NCI-H526 (cell line): ENCODE results near the gene TCP11L2.
A peak's percentile ranks its signal among the peaks of the same experiment; 100 is the strongest.

Experiments
- DNase-seq, 2 experiments: peaks; one replicate each; lab custom pipeline; 2025; lab: John Stamatoyannopoulos, UW

Gene TCP11L2

DNA sequence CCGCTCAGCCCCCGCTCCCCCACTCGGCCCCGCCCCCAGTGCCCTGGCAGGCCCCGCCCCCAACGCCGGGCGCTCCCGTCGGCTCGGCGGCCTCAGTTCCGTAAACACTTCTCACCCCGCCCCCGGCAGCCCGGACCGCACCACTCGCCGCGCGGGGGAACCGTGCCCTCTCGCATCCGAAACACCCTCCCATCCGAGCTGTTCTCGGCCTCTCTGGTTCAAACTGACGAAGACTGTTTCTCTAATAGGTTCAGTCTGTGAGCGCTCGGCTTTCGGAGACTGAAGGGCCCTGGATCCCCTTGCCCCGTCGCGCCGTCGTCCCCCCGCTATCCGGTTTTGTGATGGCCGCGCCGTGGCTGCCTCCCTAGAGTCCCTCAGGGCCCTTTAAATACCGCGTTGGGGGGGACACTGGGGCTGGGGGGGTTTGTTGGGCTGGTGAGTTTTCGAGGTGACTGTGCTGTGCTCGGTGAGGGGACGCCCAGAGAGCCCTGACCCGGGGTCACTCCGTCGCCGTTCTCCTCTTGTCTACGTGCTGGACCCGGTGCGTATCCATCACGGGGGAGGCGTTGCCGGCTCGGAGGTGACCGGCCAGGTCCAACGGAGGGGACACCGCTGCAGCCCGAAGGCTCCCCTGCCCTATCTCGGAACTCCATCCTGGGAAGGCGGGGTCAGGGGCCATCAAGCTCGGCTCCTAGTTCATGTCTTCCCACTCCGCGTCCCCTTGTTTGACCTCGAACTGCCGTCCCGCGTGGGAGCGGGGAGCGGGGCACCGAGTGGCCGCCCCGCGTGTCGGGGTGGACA lies at the start of gene TCP11L2:
TCP11L2 (plus strand) TSS at position 333 of the 801 bp plus-strand sequence. CDS start 8,343 bp downstream, outside the sequence.
- DNase-seq: peak in 1 of 2 experiments; percentile 83

DNA sequence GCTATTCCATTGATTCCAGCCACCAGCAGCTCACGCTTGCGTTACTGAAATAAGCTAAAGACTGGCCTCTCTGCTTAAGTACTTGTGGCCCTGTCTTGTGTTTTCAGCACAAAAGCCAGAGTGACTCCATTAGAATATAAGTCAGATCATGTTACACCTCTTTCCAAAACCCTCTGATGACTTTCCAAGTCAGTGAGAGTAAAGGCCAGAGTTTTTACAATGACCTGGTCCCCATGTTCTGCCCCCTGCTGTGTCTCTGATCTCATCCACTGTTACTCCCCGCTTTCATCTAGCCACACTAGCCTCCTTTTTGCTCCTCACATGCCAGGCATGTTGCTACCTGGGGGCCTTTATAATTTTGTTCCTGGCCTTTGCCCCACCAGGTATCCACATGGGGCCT lies 47.8 kb upstream of the TCP11L2 start:
- no peak for DNase-seq

GRCh38 chr12:106255493-106255892 lies 47.0 kb upstream of the TCP11L2 start:
- DNase-seq: no peak

GRCh38 chr12:106255952-106256351 lies 46.6 kb upstream of the TCP11L2 start:
- DNase-seq: no peak

- no peak for DNase-seq
These were observed 46.0 kb upstream of the TCP11L2 start for GRCh38 chr12:106256524-106256923.

DNA sequence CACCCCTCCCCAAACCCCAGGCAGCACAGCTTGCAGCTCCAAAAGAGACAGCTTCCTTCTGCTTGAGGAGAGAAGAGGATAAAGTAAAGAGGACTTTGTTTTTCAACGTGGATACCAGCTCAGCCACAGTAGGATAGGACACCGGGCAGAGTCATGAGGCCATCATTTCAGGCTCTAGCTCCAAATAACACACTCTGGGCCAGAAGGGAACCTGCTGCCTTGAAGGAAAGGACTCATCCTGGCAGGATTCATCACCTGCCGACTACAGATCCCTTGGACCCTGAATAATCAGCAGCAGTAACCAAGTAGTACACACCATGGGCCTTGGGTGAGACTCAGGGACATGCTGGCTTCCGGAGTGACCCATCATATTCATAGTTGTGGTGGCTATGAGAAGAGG lies 44.3 kb upstream of the TCP11L2 start:
- no peak for DNase-seq

DNA sequence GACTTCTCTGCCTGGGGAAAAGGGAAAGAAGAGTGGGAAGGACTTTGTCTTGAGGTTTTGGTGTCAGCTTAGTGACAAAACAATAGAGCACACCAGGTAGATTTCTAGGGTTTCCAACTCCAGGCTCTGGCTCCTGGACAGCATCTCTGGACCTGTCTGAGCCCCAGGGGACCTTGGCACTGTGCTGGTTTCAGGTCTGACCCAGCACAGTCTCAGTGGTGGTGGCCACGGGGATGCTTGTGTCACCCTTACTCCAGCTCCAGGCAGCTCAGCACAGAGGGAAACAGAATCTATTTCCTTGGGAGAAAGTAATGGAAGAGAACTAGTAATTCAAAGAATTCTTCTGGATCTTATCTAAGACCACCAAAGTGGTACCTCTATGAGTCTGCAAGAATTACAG lies 43.6 kb upstream of the TCP11L2 start:
- DNase-seq: no peak

DNA sequence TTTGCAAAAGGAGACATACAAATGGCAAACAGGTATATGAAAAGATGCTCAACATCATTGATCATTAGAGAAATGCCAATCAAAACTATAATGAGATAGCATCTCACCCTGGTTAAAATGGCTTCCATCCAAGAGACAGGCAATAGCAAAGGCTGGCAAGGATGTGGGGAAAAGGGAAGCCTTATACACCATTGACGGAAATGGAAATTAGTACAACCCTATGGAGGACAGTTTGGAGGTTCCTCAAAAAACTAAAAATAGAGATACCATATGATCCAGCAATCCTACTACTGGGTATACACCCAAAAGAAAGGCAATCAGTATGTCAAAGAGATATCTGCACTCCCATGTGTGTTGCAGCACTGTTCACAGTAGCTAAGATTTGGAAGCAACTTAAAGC lies 37.4 kb upstream of the TCP11L2 start:
- DNase-seq: no peak

DNA sequence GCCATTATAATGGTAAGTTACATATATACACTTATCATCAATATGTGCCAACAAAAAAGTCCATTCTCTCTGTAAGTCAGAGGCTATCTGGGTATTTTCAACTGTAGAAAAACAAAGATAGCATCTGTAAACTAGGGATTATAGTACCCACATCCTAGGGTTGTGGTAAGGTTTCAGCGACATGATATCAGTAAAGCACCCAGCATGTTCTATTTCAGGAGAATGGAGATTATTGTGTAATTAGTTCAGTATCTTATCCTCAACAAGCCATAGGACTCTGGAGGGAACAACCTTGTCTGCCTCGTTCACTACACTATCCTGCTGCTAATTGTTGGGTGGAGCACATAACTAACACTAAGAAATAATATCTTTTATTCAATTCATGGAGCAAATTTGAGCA lies 35.0 kb upstream of the TCP11L2 start:
- no peak for DNase-seq

DNA sequence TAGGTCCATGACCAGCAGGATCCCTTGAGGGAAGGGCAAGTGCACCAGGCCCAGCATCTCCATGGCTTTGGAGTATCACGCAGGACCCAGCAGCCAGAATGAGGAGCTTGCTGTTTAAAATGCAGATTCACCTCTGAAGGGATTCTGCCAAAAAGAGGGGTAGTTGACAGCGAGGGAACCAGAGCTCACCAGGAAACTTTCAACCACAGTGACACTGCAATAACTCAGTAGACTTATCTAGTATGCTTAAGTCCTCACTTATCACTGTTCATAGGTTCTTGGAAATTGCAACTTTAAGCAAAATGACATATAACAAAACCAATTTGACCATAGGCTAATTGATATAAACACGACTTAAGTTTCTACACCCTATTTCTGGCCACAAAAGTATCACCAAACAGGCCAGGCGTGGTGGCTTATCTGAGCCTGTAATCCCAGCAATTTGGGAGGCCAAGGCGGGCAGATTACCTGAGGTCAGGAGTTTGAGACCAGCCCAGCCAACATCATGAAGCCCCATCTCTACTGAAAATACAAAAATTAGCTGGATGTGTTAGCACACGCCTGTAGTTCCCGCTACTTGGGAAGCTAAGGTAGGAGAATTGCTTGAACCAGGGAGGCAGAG lies 33.3 kb upstream of the TCP11L2 start:
- DNase-seq: no peak

DNA sequence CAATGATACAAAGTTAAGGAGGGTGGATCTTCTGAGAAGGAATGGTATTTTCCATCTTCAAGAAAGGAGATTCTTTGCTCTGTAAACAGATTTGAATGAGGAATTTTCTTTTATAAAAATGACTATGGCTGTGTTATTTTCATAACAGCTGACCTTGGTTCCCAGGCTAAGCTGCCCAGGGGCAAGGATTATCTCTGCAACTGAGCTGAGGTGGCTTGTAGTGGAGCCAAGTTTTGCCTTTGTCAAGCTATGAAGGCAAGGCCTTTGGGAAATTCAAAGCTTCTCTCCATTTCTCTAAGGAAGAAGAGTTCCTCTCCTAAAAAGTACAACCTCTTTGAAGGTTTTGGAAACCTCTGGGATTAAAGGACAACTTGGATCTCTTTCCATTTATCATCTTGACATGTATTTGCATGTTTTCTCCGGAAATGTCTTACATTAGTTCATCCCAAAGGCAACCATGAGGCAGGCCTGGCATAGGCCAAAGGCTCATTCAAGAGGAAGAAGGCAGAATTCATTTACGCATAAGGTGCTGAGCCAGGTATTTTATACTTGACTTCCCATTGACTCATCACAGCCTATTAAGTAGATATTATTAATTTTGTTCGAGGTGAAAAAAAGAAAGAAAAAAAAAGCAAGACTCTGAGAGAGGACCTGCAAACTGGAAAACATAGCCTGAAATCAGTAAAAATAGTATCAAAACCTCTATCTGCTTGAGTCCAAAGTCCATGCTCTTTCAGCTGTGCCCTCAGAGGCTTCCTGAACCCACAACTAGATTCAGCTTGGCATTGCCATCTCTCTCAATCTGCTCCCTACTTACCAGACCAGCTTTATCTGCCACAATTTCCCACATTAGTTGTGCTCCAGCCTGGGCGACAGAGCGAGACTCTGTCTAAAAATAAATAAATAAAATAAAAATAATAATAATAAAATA lies 30.7 kb upstream of the TCP11L2 start:
- DNase-seq: no peak

DNA sequence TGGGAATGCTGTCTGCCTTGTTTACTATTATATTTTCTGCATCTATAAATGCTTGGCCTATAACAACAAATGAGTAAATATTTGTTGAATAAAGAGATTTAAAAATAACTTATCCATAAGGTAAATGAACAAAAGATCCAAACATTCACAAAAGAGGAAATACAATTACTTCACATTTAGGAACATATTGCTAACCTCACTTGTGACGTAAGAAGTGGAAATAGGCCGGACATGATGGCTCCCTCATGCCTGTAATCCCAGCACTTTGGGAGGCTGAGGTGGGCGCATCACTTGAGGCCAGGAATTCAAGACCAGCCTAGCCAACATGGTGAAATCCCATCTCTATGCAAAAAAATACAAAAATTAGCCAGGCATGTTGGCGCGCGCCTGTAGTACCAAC lies 29.0 kb upstream of the TCP11L2 start:
- DNase-seq: no peak

DNA sequence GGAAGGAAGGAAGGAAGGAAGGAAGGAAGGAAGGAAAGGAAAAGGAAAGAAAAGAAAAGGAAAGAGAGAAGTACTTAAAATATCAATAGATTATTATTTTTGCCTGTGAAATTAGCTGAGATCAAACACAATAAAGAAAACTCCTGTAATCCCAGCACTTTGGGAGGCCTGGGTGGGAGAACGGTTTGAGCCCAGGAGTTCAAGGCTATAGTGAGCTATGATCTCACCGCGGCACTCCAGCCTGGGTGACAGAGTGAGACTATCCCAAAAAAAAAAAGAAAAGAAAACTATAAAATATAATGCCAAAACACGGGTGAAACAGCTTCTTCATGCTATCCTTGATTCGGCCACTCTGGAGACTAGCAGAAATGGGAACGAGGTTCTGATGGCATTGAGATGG lies 28.5 kb upstream of the TCP11L2 start:
- DNase-seq: no peak

- no peak for DNase-seq
These were observed 27.9 kb upstream of the TCP11L2 start for GRCh38 chr12:106274575-106275121.

DNA sequence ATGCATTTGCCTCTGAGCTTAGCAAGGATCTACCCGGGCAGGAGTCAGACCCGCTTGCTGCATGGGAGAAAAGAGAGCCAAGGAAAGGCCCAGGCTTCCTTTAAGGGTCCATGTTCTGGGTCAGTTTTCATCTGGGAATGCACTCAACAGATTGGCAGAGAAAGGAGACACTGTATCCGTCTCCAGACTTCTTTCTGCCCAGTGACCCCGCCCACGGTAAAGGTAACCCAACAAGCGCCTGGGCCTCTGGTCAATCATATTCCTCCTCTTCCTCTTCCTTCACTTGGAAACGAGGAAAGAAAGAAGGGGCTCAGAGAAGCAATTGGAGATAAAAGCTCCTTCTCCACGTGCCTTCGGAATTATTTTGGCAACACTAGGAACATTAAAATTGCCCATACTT lies 27.1 kb upstream of the TCP11L2 start:
- no peak for DNase-seq

GRCh38 chr12:106276032-106276740 lies 26.3 kb upstream of the TCP11L2 start:
- DNase-seq: no peak

- no peak for DNase-seq
These were observed 22.4 kb upstream of the TCP11L2 start for GRCh38 chr12:106280106-106280505.

DNA sequence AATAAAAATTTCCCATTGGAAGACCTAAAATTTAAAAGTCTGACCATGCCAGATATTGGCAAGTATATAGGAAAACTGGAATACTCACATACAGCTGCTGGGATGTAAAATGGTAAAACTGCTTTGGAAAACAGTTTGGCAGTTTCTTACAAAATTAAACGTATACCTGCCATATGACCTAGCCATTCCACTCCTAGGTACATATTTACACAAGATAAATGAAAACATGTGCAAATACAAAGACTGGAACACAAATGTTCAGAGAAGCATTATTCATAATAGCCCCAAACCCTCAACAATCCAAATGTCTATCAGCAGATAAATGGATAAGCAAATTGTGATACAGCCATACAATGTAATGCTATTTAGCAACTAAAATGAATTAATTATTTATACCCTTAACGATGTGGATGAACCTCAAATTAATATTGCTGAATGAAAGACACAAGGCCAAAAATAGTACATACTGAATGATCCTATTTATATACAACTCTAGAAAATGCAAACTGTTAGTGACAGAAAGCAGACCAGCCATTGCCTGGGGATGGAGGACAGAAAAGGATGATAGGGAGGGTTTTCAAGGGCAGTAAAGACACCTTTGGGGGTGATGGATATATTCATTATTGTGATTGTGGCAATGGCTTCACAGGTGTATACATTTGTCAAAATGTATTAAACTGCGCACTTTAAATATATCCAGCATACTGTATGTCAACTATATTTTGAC lies 21.3 kb upstream of the TCP11L2 start:
- DNase-seq: peak; percentile 45 to 73

GRCh38 chr12:106281804-106282203 lies 20.7 kb upstream of the TCP11L2 start:
- DNase-seq: no peak

GRCh38 chr12:106282457-106283097 lies 20.0 kb upstream of the TCP11L2 start:
- DNase-seq: peak in 1 of 2 experiments; percentile 65
